ENCODE data around the gene RNF128.

GRCh38 chrX:106734827-106735226 lies 8.3 kb downstream of the RNF128 start:
- TF ChIP-seq POLR2A (IDR thresholded peaks at IDR 0.05) = no peak
- TF ChIP-seq CTCF (IDR thresholded peaks at IDR 0.05) = no peak

All from suprapubic skin (tissue), 3 donors.